NCI-H2107 treated with DMSO at 0.1 percent for 48 hours (cell line): ENCODE data around the gene FN3K.
"Not testable (repeated sequence)": the region's sequence is repeated elsewhere in the genome, so short reads cannot be mapped to it uniquely, and the experiment has no call there.

Source experiments
- DNase-seq: peaks from one replicate; lab custom pipeline; 2025; ENCODE audit not compliant: unreplicated experiment; lab: John Stamatoyannopoulos, UW

Gene FN3K

DNA sequence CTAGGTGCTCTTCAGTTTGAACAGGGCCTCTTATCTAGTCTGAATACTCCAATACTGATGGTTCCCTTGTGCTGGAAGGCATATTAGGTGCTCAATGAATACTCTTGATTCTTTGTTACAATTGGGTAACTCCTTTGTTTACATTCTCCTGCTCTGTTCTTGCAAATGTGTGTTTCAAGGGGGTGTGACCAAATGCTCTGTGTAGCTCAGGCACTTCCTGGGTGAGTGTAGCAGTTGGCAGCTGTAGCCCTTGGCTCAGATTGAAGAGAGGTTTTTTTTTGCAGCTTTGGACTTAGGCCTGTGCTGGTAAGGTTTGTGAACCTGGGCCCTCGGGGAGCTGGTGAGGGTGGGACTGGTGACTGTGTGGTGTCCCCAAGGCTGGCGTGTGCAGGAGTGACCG is 36.6 kb downstream of the FN3K start:
- DNase-seq, result no peak

GRCh38 chr17:82774456-82774855 is 39.0 kb downstream of the FN3K start:
- not testable (repeated sequence) for DNase-seq

- DNase-seq, result no peak
These were observed 39.8 kb downstream of the FN3K start for GRCh38 chr17:82775001-82775823.

DNA sequence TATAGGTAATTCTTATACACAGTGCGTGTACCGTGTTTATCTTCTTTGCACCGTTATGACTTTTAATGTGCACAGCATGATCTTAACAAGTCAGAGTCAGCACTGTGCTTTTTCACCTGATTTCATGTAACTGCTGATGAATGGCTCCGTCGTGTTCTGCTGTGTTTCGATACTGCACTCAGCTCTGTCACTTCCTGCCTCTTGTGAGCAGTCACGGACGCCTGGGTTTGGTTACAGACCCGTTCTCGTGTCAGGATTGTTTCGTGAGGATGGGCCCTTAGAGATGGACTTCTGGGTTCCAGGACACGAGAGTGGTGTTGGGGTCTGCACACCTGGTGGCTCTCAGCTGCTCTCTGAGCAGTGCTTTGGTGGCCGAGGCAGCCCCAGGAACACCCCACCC is 41.0 kb downstream of the FN3K start:
- DNase-seq, result no peak

DNA sequence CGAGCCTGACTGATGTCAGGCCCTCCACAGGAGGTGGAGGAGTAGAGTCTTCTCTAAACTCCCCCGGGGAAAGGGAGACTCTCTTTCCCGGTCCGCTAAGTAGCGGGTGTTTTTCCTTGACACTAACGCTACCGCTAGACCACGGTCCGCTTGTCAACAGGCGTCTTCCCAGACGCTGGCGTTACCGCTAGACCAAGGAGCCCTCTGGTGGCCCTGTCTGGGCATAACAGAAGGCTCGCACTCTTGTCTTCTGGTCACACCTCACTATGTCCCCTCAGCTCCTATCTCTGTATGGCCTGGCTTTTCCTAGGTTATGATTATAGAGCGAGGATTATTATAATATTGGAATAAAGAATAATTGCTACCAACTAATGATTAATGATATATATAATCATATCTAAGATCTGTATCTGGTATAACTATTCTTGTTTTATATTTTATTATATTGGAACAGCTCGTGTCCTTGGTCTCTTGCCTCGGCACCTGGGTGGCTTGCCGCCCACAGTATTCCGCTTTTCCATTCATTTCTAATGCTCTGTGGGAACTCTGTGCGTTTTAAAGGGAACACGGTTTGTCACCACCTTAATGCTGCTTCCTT is 42.5 kb downstream of the FN3K start:
- not testable (repeated sequence) for DNase-seq

GRCh38 chr17:82779541-82779940 is 44.1 kb downstream of the FN3K start:
- no peak for DNase-seq

DNA sequence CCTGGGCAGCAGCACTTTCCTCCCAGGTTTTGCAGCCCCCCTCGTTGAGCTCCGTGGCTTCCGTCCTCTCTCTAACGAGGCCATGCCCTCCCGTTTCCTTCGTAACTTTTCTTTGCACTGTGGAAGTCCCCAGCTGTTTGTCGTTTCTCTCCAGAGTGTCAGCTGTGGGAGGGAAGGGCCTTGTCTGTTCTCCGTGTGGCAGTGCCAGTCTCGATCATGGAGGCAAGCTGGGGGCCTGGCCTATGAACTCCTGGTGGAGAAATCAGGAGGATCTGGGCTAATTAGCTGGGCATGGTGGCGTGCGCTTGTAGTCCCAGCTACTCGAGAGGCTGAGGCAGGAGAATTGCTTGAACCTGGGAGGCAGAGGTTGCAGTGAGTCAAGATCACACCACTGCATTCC is 44.8 kb downstream of the FN3K start:
- DNase-seq, result no peak

- no peak for DNase-seq
These were observed 45.8 kb downstream of the FN3K start for GRCh38 chr17:82780971-82781893.

DNA sequence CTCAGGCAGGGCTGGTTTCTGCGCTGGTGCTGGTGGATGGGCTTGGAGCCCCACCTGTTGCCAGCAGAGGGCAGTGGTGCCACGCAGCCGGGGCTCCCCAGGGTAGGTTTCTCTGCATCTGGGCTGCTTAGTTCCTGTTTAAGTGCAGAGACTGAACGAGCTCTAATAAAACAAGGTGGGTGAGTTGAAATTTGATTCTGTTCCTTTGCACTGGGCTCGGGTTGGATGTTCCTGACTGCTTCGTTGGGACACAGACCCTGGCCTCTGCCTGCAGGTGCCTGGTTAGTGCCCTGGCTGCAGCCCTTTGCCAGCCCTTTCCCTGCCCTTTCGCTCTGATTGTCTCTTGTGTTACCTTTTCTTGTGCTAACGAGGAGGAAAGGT is 46.5 kb downstream of the FN3K start:
- DNase-seq, result peak; percentile 85

- no peak for DNase-seq
These were observed 47.3 kb downstream of the FN3K start for GRCh38 chr17:82782657-82783207.

DNA sequence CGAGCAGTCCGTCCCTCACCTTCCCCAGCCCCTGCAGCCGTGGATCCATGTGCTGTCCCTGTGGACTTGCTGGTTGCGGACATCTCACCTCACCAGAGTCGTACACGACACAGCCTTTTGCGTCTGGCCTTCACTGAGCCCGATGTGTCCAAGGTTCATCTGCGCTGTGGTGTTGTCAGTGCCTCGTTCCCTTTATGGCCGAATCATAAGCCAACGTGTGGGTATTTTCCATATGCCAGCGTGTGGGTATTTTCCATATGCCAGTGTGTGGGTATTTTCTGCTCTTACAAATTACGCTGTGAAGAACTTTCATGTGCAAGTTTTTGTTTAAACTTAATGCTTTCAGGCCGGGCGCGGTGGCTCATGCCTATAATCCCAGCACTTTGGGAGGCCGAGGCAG is 48.1 kb downstream of the FN3K start:
- no peak for DNase-seq

- not testable (repeated sequence) for DNase-seq
These were observed 50.2 kb downstream of the FN3K start for GRCh38 chr17:82785581-82785980.

GRCh38 chr17:82786427-82786826 is 51.0 kb downstream of the FN3K start:
- DNase-seq, result no peak

- DNase-seq, result peak; percentile 72
These were observed 51.9 kb downstream of the FN3K start for GRCh38 chr17:82787081-82787848.

DNA sequence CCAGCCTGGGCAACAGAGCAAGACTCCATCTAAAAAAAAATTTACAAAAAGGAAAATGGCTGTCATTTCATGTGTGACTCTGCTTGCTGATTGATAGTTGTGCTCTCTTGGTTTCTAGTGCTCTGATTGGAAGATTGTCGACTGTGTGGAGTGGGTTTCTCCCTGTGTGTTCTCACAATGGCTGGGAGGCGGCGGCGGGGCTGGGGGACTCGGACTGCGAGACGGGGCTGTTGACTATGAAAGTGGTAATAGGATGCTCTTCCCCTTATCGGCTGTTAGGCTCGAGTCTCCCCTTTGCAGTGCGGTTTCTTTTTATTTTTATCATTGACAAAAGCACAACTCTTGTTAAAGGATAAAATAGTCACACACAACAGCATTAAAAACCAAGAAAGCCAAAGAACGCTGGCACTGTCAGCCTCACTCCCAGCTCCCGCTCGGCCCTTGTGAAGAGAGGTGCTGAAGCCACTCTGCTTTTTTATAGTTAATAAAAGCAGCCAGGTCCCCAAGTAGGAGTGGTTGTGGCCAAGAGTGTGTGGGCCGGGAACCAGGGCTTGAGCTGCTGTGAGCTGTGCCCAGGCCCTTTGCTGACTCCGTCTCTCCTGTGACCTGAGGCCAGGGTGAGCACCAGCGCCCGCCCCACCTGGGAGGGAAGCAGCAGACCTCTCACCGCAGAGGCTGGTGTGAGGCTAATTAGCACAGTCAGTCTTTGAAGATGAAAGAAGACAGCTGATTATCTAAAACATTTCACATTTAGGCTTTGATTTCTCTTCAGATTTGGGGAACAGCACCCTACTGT is 53.0 kb downstream of the FN3K start:
- DNase-seq, result no peak

- DNase-seq, result no peak
These were observed 53.7 kb downstream of the FN3K start for GRCh38 chr17:82789051-82789592.

- no peak for DNase-seq
These were observed 54.4 kb downstream of the FN3K start for GRCh38 chr17:82789806-82790205.

DNA sequence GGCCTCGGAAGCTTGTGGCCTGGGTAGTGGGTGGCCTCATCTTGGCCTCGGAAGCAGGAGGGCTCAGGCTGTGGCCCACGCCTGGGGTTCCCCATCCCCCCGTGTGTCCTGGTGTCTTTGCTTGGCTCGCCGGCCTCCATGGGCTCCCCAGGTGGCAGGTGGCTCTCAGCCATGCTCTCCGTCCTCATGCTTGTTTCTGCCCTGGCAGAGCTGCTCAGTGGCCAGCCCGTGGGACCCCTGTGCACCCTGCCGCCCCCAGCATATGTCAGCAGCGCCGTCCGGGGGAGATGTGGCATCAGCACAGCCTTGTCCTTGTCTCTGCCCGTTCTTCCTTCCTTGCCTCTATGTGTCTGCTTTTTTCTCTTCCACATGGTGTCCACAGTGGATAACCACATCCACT is 55.0 kb downstream of the FN3K start:
- no peak for DNase-seq

DNA sequence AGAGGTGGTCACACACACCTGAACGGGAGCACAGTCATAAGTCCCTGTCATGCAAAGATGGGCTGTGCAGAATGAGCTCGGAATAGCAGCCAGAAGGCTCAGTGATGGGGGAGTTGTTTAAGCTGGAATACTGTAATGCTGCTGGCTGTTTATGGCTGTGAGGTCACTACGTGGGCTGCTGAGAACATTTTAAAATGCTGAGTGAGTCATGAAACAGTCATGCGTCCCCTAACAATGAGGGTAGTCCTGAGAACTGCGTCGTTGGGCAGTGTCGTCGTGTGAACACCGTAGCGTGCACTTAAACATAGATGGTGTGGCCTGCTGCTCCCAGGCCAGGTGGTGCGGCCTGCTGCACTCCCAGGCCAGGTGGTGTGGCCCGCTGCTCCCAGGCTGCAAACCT is 56.1 kb downstream of the FN3K start:
- DNase-seq, result no peak
